ENCODE measurements around the gene APOB. TPM values are rescaled to one million over a fixed set of nuclear protein-coding genes. Genes with fewer than 3 reads are reported as not detected.

The APOB gene
- total RNA-seq, 4 donors from 2014 or later, result 0.04 to 0.62 (median 0.19) TPM; not detected in 1

GRCh38 chr2:20955277-20956026 lies 88.4 kb downstream of the APOB start:
- no peaks in the 10 kb centered on the region for H3K4me1 ChIP-seq
- intact Hi-C loops (cut with DNase I), result no loop called here
- no peak for DNase-seq
- no peak overlapping the region for H3K27ac ChIP-seq
- no peaks in the 10 kb centered on the region for H3K36me3 ChIP-seq
- H3K4me3 ChIP-seq, result no peak overlapping the region
- peaks cover 0 to 19% (median 0%) of the 10 kb centered on the region in 4 donors for H3K27me3 ChIP-seq
- H3K9me3 ChIP-seq, result no peaks in the 10 kb centered on the region
- WGBS, 2 donors, result 70% methylated on average over 9 to 10 of the region's 10 CpGs
- TF ChIP-seq POLR2A (IDR thresholded peaks at IDR 0.05), result no peak
- TF ChIP-seq CTCF (IDR thresholded peaks at IDR 0.05), result no peak

- H3K4me3 ChIP-seq, result no peak overlapping the region
- no peaks in the 10 kb centered on the region for H3K4me1 ChIP-seq
- no peak for TF ChIP-seq CTCF (IDR thresholded peaks at IDR 0.05)
- no peak for TF ChIP-seq POLR2A (IDR thresholded peaks at IDR 0.05)
- 52 to 55% methylated on average over 10 of the region's 10 CpGs for WGBS, 2 donors
- intact Hi-C loops (cut with DNase I), result no loop called here
- DNase-seq, result no peak
- H3K9me3 ChIP-seq, result no peaks in the 10 kb centered on the region
- no peak overlapping the region for H3K27ac ChIP-seq
- no peaks in the 10 kb centered on the region for H3K36me3 ChIP-seq
- peaks cover 0 to 14% (median 0%) of the 10 kb centered on the region in 4 donors for H3K27me3 ChIP-seq
Measured at GRCh38 chr2:20953146-20953824, 90.6 kb downstream of the APOB start.

Other genes with a start within 250 kb of the APOB start
- gene LDAH, start 221.0 kb downstream of the APOB start, total RNA-seq, result 10 to 100 TPM in 1 of 4 donors, 1 to 10 TPM in 3; 5.8 to 12.4 (median 8.5) TPM
- under 1 TPM in 1 of 4 donors, not detected in 3; 0.34 TPM for gene TDRD15, start 79.9 kb upstream of the APOB start, total RNA-seq

All from esophagus squamous epithelium (tissue), 5 donors.